ENCODE data around the gene BIN1.

The BIN1 gene

DNA sequence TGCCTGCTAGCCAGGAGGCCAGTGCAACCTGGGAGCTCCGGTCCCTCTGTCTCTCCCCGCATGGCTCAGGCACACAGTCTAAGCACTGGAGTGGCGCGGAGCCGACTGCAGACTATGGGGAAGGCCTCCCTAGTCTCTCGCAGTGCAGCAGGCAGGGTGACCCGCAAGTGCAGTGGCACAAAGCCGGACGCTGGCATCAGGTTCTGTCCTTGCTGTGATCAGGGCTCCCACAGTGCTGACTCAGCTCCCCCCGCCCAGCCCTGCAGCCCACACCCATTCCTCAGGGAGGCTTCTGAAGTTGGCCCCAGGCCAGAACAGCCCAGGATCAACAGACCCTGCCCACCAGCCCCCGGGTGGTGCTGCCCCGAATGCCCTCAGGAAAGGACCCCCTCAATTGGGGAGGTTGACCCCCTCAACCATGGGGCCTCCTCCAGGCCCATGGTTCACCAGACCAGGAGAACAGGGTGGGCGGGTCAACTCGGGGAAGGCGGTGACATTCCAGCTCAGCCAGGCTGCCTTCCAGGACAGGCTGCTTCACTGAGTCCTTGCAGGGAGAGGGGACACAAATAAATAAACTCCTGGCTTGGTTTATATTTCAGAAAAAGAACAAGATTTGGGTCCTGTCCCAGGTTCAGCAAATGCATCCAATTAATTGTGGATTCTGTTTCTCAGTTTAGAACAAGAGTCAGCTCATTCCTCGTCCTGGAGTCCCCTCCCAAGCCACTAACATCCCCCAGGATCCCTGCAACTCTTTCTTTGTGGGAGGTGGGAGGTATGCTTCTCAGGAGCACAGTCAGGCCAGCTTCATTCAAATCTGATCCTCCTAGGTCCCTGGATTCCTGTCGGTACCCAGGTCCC lies 12.2 kb downstream of the BIN1 start:
- Mint-ChIP-seq H3K4me1 (peaks cover 86% of the 10 kb centered on the region), H3K27ac (peak overlapping the region; percentile 85 to 97 (median 97)), H3K9me3 (no peaks in the 10 kb centered on the region), H3K27me3 (ENCODE audit: low read depth) (no peaks in the 10 kb centered on the region), H3K36me3 (ENCODE audit: low read depth) (no peaks in the 10 kb centered on the region), H3K4me3 (peak overlapping the region in 2 of 3 experiments; percentile 39 to 46)
- TF ChIP-seq, protein P1, sequence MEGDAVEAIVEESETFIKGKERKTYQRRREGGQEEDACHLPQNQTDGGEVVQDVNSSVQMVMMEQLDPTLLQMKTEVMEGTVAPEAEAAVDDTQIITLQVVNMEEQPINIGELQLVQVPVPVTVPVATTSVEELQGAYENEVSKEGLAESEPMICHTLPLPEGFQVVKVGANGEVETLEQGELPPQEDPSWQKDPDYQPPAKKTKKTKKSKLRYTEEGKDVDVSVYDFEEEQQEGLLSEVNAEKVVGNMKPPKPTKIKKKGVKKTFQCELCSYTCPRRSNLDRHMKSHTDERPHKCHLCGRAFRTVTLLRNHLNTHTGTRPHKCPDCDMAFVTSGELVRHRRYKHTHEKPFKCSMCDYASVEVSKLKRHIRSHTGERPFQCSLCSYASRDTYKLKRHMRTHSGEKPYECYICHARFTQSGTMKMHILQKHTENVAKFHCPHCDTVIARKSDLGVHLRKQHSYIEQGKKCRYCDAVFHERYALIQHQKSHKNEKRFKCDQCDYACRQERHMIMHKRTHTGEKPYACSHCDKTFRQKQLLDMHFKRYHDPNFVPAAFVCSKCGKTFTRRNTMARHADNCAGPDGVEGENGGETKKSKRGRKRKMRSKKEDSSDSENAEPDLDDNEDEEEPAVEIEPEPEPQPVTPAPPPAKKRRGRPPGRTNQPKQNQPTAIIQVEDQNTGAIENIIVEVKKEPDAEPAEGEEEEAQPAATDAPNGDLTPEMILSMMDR (IDR thresholded peaks at IDR 0.05; ENCODE audit: unreplicated experiment in 3 of 3): no peak

DNA sequence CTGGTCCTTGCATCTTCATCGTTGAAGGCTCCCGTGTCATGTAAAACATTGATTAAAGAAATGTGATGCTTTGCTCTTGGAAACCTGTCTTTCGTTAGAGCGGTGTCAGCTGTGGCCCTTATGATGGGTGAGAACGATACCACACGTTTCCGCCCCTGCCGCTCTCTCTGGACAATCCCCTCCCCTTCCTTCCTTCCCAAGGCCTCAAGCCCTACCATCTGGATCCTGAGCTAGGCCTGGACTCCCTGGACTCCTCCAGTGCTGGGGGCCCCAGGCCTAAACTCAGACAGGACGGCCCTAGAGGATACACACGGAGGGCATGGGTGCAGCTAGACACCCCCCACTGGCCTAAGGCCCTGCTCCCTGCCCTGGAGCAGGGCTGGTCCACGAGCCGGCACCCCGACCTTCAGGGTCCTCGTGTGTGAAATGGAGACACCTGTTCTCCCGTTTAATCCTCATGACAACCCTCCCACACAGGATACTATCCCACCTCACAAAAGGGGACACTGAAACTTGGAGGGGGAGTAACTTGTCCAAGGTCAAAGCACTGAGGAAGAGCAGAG lies 13.2 kb downstream of the BIN1 start:
- peak overlapping the region in 2 of 3 experiments; percentile 26 to 38 for H3K4me3 Mint-ChIP-seq
- no peaks in the 10 kb centered on the region for H3K27me3 Mint-ChIP-seq (ENCODE audit: low read depth)
- H3K9me3 Mint-ChIP-seq: no peaks in the 10 kb centered on the region
- peaks cover 83% of the 10 kb centered on the region for H3K4me1 Mint-ChIP-seq
- no peaks in the 10 kb centered on the region for H3K36me3 Mint-ChIP-seq (ENCODE audit: low read depth)
- TF ChIP-seq, protein P1 (IDR thresholded peaks at IDR 0.05; ENCODE audit: unreplicated experiment in 3 of 3): no peak
- peak overlapping the region; percentile 85 to 97 (median 97) for H3K27ac Mint-ChIP-seq

DNA sequence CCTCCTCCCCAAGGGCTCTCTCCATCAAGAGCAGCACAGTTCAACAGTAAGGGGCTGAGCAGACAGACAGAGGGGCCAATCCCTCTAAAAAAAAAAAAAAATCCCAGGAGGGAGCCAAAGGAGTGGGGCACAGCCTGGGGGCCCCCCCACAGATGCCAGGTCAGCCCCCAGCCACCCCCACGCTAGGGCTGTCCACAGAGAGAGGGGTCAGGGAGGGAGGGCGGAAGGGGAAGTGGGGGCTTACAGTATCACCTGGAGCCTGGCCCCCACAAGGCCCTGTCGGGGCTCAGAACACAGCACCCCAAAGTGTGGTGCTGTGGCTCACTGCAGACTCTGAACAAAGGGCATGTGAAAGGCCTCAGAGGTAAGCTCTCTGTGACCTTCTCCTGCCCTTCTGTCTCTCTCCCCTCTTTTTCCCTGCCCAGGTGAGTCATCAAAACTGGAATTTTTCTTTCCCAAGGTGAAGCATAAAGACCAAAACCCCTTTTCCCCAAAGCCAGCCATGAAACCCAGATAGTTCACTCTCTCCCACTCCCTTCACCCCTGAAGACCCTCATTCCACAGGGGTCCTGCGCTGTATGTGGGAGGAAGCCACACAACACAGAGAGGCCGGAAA lies 13.9 kb downstream of the BIN1 start:
- peak overlapping the region; percentile 85 to 97 (median 97) for H3K27ac Mint-ChIP-seq
- no peaks in the 10 kb centered on the region for H3K9me3 Mint-ChIP-seq
- TF ChIP-seq, protein P1 (IDR thresholded peaks at IDR 0.05; ENCODE audit: unreplicated experiment in 3 of 3): no peak
- H3K27me3 Mint-ChIP-seq (ENCODE audit: low read depth): no peaks in the 10 kb centered on the region
- H3K4me3 Mint-ChIP-seq: peak overlapping the region in 1 of 3 experiments; percentile 26
- H3K4me1 Mint-ChIP-seq: peaks cover 83% of the 10 kb centered on the region
- H3K36me3 Mint-ChIP-seq (ENCODE audit: low read depth): no peaks in the 10 kb centered on the region

DNA sequence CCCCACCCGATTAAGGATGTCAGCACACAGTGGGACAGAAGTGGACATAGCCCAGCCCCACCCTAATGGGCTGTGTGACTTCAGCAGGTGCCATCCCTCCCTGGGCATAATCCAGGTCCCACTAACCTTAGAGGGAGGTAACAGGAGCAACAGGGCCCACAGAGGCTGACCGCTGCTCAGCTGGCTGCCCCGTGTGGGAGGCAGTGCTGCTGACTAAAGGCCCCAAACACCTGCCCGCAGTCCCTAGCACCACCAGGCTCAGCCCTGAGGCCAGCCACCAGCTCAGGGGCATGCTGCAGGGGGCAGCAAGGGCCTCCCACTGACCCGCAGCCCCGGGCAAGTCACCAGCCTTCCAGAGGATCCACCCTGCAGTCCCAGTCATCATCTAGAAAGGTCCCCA lies 14.6 kb downstream of the BIN1 start:
- TF ChIP-seq, protein P1 (IDR thresholded peaks at IDR 0.05; ENCODE audit: unreplicated experiment in 3 of 3): no peak
- Mint-ChIP-seq H3K4me3 (peak overlapping the region in 1 of 3 experiments; percentile 54), H3K27ac (peak overlapping the region; percentile 66 to 97 (median 85)), H3K4me1 (peaks cover 84% of the 10 kb centered on the region), H3K36me3 (ENCODE audit: low read depth) (no peaks in the 10 kb centered on the region), H3K9me3 (no peaks in the 10 kb centered on the region), H3K27me3 (ENCODE audit: low read depth) (no peaks in the 10 kb centered on the region)

DNA sequence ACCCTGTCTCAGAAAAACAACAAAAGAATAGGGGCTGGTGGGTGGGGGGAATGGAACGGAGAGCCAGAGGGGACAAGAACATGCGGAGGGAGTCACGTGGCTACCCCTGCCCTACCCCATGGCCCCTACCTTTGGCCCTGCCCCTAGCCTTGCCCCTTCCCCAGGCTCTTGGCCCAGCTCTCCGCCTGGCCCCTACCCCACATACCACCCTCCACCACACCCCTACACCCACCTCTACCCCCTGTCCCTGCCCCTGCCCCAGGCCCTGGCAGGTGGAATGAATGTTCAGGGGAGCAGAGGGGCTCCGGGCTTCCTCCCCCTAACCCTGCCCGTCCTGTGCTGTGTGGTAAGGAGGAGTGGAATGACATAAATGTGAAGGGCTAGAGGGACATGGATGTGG lies 15.1 kb downstream of the BIN1 start:
- Mint-ChIP-seq H3K27ac (peak overlapping the region in 2 of 3 experiments; percentile 66 to 97), H3K27me3 (ENCODE audit: low read depth) (no peaks in the 10 kb centered on the region), H3K9me3 (no peaks in the 10 kb centered on the region), H3K4me1 (peaks cover 84% of the 10 kb centered on the region), H3K36me3 (ENCODE audit: low read depth) (no peaks in the 10 kb centered on the region), H3K4me3 (no peak overlapping the region)
- TF ChIP-seq, protein P1 (IDR thresholded peaks at IDR 0.05; ENCODE audit: unreplicated experiment in 3 of 3): no peak

All from nephron (organoid).